Measurements from ENCODE around the gene HIPK2.

DNA sequence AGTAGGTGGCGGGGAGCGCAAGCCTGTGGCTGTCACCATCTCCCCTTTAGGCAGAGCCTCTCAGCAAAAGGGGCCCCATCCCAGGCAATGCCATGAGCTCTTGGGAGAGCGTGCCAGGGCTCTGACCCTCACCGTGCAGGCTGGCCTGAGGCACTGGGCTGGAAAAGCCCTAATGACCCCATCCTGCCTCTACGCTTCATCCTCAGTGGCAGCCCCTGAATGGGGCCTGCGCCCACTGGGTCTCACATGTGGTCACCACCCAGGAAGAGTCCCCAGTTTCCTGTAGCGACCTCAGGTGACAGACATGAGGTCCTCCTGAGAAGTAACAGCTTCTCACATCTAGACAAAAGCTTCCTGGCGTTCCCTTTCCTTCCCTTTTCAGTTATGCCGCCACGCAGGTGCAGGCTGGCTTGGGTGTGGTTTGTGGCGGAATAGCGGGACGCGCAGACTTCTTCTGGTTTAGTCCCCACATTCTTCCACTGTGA is 195.1 kb downstream of the HIPK2 start:
- TF ChIP-seq, protein P1, sequence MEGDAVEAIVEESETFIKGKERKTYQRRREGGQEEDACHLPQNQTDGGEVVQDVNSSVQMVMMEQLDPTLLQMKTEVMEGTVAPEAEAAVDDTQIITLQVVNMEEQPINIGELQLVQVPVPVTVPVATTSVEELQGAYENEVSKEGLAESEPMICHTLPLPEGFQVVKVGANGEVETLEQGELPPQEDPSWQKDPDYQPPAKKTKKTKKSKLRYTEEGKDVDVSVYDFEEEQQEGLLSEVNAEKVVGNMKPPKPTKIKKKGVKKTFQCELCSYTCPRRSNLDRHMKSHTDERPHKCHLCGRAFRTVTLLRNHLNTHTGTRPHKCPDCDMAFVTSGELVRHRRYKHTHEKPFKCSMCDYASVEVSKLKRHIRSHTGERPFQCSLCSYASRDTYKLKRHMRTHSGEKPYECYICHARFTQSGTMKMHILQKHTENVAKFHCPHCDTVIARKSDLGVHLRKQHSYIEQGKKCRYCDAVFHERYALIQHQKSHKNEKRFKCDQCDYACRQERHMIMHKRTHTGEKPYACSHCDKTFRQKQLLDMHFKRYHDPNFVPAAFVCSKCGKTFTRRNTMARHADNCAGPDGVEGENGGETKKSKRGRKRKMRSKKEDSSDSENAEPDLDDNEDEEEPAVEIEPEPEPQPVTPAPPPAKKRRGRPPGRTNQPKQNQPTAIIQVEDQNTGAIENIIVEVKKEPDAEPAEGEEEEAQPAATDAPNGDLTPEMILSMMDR (IDR thresholded peaks at IDR 0.05), result no peak
- TF ChIP-seq ZFP36 (IDR thresholded peaks at IDR 0.05; ENCODE audit: borderline replicate concordance, partially characterized antibody), result no peak

Data from A549 (cell line).